Brain pericyte (primary cell): ENCODE results near the gene PPP3CB.
"Not testable (repeated sequence)": the region's sequence is repeated elsewhere in the genome, so short reads cannot be mapped to it uniquely, and the experiment has no call there.

Experiments used
- DNase-seq: peaks from one replicate; pipeline ENCODE4 v3.0.0-alpha.2; 2012; ENCODE audit warnings: low read depth, low spot score

Gene PPP3CB

DNA sequence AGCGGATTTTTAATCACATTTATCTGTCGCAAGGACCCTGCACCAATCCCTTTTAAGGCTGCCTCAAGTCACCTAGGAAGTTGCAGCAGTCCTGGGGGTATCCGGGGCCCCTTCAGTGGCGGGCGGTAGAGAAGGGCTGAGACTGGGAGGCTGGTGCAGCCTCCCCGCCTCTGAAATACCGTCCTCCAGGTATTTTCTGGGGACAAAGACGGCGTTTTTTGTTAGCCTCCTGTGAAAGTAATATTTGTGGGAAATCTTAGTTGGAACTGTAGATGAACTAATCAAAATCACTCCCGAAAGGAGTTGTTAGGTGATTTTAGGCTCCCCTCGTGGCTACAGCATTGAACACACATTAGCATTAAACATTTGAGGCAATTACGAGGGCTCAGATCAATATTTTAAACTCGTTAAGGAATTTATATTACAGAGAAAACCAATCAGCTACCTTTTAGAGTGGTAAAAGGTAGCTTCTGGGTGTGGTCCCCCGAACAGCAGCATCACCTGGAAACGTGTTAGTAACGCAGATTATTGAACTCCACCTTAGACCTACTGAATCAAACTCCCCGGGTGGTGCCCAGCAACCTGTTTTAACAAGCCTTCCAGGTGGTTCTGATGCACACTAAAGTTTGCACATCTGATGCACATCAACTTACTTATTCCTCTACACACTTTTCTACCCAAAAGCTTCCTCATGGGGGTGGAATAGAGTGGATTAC is 81.4 kb downstream of the PPP3CB start:
- DNase-seq = no peak

DNA sequence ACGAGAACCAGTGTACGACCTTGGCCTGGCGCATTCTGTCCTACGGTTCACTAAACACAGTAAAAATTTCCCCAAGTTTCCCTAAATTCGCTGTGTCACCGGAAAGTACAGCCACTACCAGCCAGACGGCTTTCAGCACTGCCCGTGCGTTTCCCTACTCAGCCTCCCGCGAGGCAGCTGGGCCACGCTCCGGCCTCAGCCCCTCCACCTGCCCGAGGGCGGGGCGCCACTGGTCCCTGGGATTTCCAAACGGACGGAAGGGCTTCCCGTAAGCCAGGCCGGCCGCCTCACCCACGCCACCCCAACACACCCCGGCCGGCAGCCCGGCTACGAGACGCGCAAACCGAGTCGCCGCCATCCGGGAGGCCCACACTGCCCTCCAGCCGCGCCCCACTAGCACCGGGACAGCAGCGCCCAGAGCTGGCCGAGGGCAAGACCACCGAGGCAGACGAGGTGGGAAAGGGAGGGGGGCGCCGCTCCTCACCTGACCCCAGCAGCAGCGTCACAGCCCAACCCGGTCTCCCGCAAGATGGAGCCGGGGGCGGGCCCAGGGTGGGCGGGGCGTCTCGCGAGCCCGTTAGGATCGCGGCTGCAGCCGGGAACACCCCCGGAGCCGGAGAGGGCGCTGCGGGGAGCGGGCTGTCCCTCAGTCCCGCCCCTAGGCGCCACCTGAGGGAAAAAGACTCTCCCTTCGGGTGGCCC is 82.1 kb downstream of the PPP3CB start, which contains the start of gene ANXA7:
TSS of gene ANXA7 (minus strand) at position 531 of the 702 bp plus-strand sequence. CDS start 13,202 bp downstream, outside the sequence.
- no peak for DNase-seq

DNA sequence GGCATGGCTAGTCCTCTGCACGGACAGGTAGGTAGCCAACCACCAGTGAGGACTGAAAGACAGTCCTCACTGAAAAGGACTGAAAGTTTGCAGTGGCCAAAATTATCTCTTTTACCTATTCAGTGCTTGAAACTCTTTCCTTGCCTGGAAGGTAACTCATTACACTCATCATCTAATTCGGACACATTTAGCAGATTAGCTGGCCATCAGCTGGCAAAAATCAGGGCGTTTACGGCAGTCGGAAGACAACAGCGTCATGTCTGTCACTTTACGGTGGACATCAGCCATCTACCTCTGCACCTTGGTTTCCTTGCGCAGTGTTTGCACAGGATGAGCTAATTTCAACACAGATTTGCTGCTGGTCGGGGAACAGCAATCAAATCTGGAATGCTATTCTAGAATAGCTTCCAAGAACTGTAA is 82.7 kb downstream of the PPP3CB start:
- DNase-seq = no peak

DNA sequence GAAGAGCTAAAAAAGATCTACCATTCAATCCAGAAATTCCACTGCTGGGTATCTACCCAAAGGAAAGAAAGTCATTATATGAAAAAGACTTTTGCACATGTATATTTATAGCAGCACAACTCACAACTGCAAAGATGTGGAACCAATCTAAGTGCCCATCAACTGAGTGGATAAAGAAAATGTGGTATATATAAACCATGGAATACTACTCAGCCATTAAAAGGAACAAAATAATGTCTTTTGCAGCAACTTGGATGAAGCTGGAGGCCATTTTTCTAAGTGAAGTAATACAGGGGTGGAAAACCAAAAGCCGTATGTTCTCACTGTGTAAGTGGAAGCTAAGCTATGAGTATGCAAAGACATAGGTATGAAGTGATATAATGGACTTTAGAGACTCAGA is 84.9 kb downstream of the PPP3CB start:
- no peak for DNase-seq

DNA sequence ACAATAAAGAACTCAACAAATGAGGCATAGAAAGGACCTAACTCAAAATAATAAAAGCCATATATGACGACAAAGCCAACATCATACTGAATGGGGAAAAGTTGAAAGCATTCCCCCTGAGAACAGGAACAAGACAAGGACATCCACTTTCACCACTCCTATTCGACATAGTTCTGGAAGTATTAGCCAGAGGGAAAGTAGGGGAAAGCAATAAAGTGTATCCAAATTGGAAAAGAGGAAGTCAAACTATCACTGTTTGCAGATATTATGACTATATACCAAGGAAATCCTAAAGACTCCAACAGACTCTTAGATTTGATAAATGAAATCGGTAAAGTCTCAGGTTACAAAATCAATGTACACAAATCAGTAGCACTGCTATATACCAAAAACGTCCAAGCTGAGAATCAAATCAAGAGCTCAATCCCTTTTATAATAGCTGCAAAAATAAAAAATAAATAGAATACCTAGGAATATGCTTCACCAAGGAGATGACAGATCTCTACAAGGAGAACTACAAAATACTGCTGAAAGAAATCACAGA is 86.8 kb downstream of the PPP3CB start:
- DNase-seq = no peak

DNA sequence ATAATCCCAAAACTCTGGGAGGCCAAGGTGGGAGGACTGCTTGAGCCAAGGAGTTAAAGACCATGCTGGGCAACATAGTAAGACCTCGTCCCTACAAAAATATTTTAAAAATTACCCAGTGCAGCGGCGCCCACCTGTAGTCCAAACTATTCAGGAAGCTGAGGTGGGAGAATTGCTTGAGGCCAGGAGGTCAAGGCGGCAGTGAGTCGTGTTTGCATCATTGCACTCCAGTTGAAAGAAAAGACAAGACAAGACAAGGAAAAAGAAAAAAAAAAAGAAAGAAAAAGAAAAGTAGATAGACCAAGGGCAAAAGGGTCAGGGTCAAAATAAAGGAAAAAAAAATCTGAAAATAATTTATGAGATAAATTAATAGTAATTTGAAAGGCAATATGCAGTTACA is 87.8 kb downstream of the PPP3CB start:
- DNase-seq = no peak

DNA sequence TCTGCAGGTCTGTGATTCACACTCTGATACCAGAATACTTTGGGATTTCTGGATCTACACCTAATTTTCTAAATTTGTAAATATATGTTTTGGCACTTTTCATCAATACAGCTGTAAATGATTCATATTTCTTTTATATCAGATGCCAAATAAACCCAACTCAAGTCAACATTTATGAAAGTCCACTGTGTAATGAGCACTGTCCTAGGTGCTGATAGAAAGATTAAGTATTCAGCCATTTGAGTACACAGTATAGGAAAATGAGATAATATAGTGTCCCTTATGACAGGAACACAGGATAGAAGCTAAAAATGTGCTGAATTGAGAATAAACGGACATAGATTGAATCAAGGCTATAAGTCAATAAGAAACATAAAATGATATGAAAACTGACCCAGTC is 88.3 kb downstream of the PPP3CB start:
- DNase-seq = no peak

DNA sequence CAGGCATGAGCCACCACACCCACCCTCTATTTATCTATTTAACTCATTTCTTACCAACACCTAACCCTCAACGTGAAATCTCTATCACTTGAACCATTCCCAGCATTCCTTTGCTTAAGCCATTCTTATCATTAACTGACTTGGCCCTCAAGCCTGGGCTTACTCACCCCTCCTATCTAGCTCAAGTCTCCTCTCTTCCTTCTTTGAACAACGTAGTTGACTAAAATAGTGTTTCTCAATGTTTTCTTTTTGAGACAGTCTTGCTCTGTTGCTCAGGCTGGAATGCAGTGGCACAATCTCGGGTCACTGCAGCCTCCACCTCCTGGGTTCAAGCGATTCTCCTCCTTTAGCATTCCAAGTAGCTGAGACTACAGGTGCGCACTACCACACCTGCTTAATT is 89.0 kb downstream of the PPP3CB start:
- DNase-seq = no peak

DNA sequence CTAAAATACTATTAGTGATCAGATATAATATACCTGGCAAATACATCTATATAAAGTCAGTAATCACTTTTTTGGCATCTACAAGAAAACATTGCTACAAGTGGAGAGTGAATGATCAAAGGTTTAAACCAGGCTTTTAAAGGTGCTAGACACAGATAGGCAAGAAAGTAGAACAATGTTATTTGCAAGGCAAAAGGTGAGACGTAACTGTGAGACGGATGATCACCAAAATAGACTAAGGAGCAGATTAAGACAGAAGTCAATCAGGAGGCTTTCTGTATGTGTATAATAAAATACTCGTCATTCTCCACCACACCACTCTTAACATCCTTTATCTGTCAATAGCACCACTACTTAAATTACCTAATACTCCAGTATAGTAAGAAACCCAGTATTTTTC is 90.3 kb downstream of the PPP3CB start:
- no peak for DNase-seq

DNA sequence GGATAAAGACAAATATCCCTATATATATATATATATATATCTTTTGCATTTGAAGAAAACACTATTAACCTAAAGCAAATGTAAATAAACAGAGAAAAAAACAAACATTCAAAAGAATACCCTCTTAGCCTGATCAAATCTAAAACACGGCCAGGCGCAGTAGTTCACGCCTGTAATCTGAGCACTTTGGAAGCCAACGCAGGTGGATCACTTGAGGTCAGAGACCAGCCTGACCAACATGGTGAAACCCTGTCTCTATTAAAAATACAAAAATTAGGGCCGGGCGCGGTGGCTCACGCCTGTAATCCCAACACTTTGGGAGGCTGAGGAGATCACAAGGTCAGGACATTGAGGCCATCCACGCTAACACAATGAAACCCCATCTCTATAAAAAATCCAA is 91.1 kb downstream of the PPP3CB start:
- DNase-seq = no peak

DNA sequence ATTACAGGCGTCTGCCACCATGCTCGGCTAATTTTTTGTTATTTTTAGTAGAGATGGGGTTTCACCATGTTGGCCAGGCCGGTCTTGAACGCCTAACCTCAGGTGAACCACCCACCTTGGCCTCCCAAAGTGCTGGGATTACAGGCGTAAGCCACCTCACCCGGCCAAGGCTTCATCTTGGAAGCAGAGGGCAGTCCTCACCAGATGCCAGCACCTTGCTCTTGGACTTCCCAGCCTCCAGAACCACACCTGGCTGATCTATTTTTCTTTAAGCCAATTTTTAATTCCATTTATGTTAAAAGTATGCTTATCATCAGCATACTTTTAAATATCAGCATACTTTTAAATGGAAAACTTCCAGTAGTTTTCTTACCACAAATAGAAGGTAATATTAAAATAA is 94.2 kb downstream of the PPP3CB start:
- no peak for DNase-seq

DNA sequence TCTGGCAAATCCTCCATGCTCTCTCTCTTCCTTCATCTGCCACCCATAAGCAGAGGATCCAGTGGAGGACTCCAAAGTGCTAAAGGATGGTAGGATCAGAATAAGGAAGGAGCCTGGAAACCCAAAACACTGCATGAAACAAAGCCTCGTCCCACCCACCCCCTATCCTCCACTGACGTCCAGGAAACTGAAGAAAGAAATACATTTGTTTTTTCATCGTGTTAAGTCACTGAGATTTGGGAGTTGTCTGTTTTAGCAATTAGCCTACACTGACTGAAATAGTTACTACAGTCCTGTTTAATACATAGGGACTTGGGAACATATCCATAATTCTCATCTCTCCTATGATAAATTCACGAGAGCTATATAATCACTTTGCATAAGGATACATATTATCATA is 96.8 kb downstream of the PPP3CB start:
- DNase-seq = no peak

DNA sequence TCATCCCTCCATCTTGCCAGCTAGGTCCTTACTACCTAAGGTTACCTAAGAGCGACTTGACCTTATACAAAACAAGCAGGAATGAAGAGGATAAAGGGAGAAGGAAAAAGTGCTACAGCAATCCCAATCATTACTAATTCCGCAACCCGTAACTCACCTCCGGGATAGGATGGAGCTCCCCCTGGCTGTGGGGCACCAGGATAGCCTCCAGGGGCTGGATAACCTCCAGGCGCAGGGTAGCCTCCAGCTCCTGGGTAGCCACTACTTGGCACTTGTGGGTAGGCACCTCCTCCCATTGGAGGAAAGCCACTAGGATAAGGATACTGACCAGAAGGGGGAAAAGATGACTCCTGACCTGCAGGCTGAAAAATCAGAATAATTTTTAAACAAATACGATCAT is 97.8 kb downstream of the PPP3CB start:
- no peak for DNase-seq

DNA sequence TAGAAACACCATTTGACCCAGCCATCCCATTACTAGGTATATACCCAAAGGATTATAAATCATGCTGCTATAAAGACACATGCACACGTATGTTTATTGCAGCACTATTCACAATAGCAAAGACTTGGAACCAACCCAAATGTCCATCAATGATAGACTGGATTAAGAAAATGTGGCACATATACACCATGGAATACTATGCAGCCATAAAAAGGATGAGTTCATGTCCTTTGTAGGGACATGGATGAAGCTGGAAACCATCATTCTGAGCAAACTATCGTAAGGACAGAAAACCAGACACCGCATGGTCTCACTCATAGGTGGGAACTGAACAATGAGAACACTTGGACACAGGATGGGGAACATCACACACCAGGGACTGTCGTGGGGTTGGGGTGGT is 101.5 kb downstream of the PPP3CB start:
- DNase-seq = not testable (repeated sequence)

DNA sequence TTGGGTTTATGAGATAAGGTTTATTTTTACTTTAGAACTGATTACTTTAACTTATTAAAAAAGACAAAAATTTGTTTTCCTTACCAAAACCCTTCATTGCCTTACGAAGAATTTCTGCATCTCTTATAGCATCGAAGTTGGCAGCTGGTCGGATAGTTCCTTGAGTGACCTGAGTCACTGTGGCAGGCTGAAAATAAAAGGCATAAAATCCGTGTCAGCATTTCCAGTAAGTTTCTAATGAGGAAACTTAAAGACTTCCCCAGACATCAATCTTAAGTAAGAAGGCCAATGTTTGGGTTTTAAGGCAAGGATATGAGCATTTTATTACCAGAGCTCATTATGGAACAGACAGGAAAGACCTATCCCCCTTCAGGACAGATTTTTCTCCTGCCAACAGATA is 107.6 kb downstream of the PPP3CB start:
- DNase-seq = no peak

DNA sequence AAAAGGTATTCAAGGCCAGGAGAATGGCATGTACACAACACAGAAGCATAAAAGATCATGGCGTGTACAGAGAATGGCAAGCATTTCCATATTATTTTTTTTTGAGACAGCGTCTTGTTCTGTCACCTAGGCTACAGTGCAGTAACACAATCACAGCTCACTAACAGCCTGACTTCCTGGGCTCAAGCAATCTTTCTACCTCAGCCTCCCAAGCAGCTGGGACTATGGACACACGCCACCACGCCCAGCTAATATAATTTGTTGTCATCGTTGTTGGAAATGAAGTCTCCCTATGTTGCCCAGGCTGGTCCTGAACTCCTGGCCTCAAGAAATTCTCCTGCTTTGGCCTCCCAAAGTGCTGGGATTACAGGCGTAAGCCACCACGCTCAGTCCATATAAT is 109.2 kb downstream of the PPP3CB start:
- DNase-seq = no peak
